GM19238 (cell line): ENCODE data around the gene UHRF1.
"Not testable (repeated sequence)": the region's sequence is repeated elsewhere in the genome, so short reads cannot be mapped to it uniquely, and the experiment has no call there.

Experiments used
- DNase-seq: peaks from one replicate; pipeline ENCODE4 v3.0.0; 2011; ENCODE audit warnings: low spot score; ENCODE audit not compliant: insufficient read length

The UHRF1 gene

GRCh38 chr19:4909156-4909896 lies at the start of gene UHRF1:
TSS of gene UHRF1 (plus strand) at chr19:4909501. CDS start at chr19:4910886, 1,385 bp downstream.
- DNase-seq = peak; percentile 72

- DNase-seq = no peak
These were observed 49.6 kb upstream of the UHRF1 start for GRCh38 chr19:4859697-4860096.

- no peak for DNase-seq
These were observed 48.2 kb upstream of the UHRF1 start for GRCh38 chr19:4861147-4861546.

- DNase-seq = peak; percentile 50
These were observed 42.5 kb upstream of the UHRF1 start for GRCh38 chr19:4866595-4867424.

- DNase-seq = peak; percentile 96
These were observed 41.6 kb upstream of the UHRF1 start, which contains the start of gene PLIN3 for GRCh38 chr19:4867534-4868285. TSS of gene PLIN3 (minus strand) at chr19:4867667. CDS start at chr19:4861394, 6,273 bp downstream.

GRCh38 chr19:4868286-4868834 lies 40.9 kb upstream of the UHRF1 start:
- no peak for DNase-seq

GRCh38 chr19:4870025-4870700 lies 39.1 kb upstream of the UHRF1 start:
- DNase-seq = no peak

- no peak for DNase-seq
These were observed 37.6 kb upstream of the UHRF1 start for GRCh38 chr19:4871711-4872110.

GRCh38 chr19:4873930-4874329 lies 35.4 kb upstream of the UHRF1 start:
- no peak for DNase-seq

- no peak for DNase-seq
These were observed 31.4 kb upstream of the UHRF1 start for GRCh38 chr19:4877753-4878490.

GRCh38 chr19:4878491-4878968 lies 30.8 kb upstream of the UHRF1 start:
- no peak for DNase-seq

GRCh38 chr19:4879041-4879440 lies 30.3 kb upstream of the UHRF1 start:
- DNase-seq = no peak

- not testable (repeated sequence) for DNase-seq
These were observed 26.4 kb upstream of the UHRF1 start for GRCh38 chr19:4882874-4883273.

- not testable (repeated sequence) for DNase-seq
These were observed 24.3 kb upstream of the UHRF1 start for GRCh38 chr19:4884993-4885392.

GRCh38 chr19:4887803-4888202 lies 21.5 kb upstream of the UHRF1 start:
- not testable (repeated sequence) for DNase-seq

- no peak for DNase-seq
These were observed 20.1 kb upstream of the UHRF1 start for GRCh38 chr19:4889034-4889815.

- DNase-seq = no peak
These were observed 18.2 kb upstream of the UHRF1 start for GRCh38 chr19:4891066-4891465.

GRCh38 chr19:4892962-4893361 lies 16.3 kb upstream of the UHRF1 start:
- not testable (repeated sequence) for DNase-seq

GRCh38 chr19:4896372-4896771 lies 12.9 kb upstream of the UHRF1 start:
- DNase-seq = no peak
